Duodenal mucosa (tissue), 2 donors: ENCODE measurements around the gene KMT2B.

ENCODE experiments used
- H3K27ac ChIP-seq: one replicate; pipeline ENCODE4 v1.7.0; 2013; ENCODE audit warnings: low read depth, low read length
- H3K27me3 ChIP-seq, 2 donors: one replicate each; pipeline ENCODE4 v1.7.0; 2013; ENCODE audit warnings: low read length in 2 of 2, control low read depth in 1 of 2; ENCODE audit not compliant: insufficient read depth in 2 of 2, control insufficient read depth in 1 of 2
- H3K36me3 ChIP-seq, 2 donors: one replicate each; pipeline ENCODE4 v1.7.0; 2013; ENCODE audit warnings: low read length in 2 of 2, control low read depth in 1 of 2; ENCODE audit not compliant: insufficient read depth in 2 of 2, control insufficient read depth in 1 of 2
- H3K4me1 ChIP-seq, 2 donors: one replicate each; pipeline ENCODE4 v1.7.0; 2013; ENCODE audit warnings: low read length in 2 of 2, control low read depth in 1 of 2; ENCODE audit not compliant: insufficient read depth in 2 of 2, control insufficient read depth in 1 of 2
- H3K4me3 ChIP-seq, 2 donors: one replicate each; pipeline ENCODE4 v1.7.0; 2013; ENCODE audit warnings: low read length in 2 of 2, low read depth in 1 of 2
- H3K9ac ChIP-seq, 2 donors: one replicate each; pipeline ENCODE4 v1.7.0; 2013; ENCODE audit warnings: low read length in 2 of 2, low read depth in 1 of 2
- H3K9me3 ChIP-seq, 2 donors: one replicate each; pipeline ENCODE4 v1.7.0; 2013; ENCODE audit warnings: low read length in 2 of 2, control low read depth in 1 of 2; ENCODE audit not compliant: control insufficient read depth in 1 of 2

KMT2B gene

GRCh38 chr19:35780717-35781116 lies 62.9 kb downstream of the KMT2B start:
- H3K9me3 ChIP-seq: no peaks in the 10 kb centered on the region
- no peak overlapping the region for H3K27ac ChIP-seq
- no peak overlapping the region for H3K9ac ChIP-seq
- H3K36me3 ChIP-seq: peaks cover 0 to 6% of the 10 kb centered on the region in 2 donors
- peaks cover 5% of the 10 kb centered on the region in 2 donors for H3K4me1 ChIP-seq
- no peaks in the 10 kb centered on the region for H3K27me3 ChIP-seq
- H3K4me3 ChIP-seq: no peak overlapping the region

GRCh38 chr19:35781650-35782049 lies 63.8 kb downstream of the KMT2B start:
- no peaks in the 10 kb centered on the region for H3K4me1 ChIP-seq
- peaks cover 0 to 6% of the 10 kb centered on the region in 2 donors for H3K36me3 ChIP-seq
- no peak overlapping the region for H3K9ac ChIP-seq
- no peak overlapping the region for H3K27ac ChIP-seq
- H3K4me3 ChIP-seq: no peak overlapping the region
- H3K9me3 ChIP-seq: no peaks in the 10 kb centered on the region
- H3K27me3 ChIP-seq: no peaks in the 10 kb centered on the region

- no peaks in the 10 kb centered on the region for H3K27me3 ChIP-seq
These were observed 64.8 kb downstream of the KMT2B start for GRCh38 chr19:35782589-35782988.

GRCh38 chr19:35783469-35784434 lies 65.9 kb downstream of the KMT2B start:
- H3K36me3 ChIP-seq: peaks cover 0 to 5% of the 10 kb centered on the region in 2 donors

More at GRCh38 chr19:35782589-35782988, 64.8 kb downstream of the KMT2B start:
- no peak overlapping the region for H3K9ac ChIP-seq
- peaks cover 0 to 6% of the 10 kb centered on the region in 2 donors for H3K36me3 ChIP-seq
- H3K4me3 ChIP-seq: no peak overlapping the region
- no peaks in the 10 kb centered on the region for H3K9me3 ChIP-seq
- H3K27ac ChIP-seq: no peak overlapping the region
- no peaks in the 10 kb centered on the region for H3K4me1 ChIP-seq

GRCh38 chr19:35784503-35785338 lies 66.9 kb downstream of the KMT2B start:
- Histone ChIP-seq H3K4me3 (no peak overlapping the region), H3K27ac (no peak overlapping the region), H3K9ac (no peak overlapping the region), H3K27me3 (no peaks in the 10 kb centered on the region), H3K4me1 (no peaks in the 10 kb centered on the region), H3K36me3 (peaks cover 0 to 3% of the 10 kb centered on the region in 2 donors), H3K9me3 (no peaks in the 10 kb centered on the region)

More at GRCh38 chr19:35783469-35784434, 65.9 kb downstream of the KMT2B start:
- Histone ChIP-seq H3K4me1 (no peaks in the 10 kb centered on the region), H3K27ac (no peak overlapping the region), H3K9me3 (no peaks in the 10 kb centered on the region), H3K9ac (no peak overlapping the region), H3K4me3 (no peak overlapping the region), H3K27me3 (no peaks in the 10 kb centered on the region)

- no peak overlapping the region for H3K4me3 ChIP-seq
- no peaks in the 10 kb centered on the region for H3K9me3 ChIP-seq
- H3K4me1 ChIP-seq: no peaks in the 10 kb centered on the region
- H3K36me3 ChIP-seq: no peaks in the 10 kb centered on the region
- no peak overlapping the region for H3K9ac ChIP-seq
- no peaks in the 10 kb centered on the region for H3K27me3 ChIP-seq
- H3K27ac ChIP-seq: no peak overlapping the region
These were observed 67.5 kb downstream of the KMT2B start for GRCh38 chr19:35785339-35785627.

GRCh38 chr19:35786299-35787160 lies 68.7 kb downstream of the KMT2B start:
- Histone ChIP-seq H3K27ac (no peak overlapping the region), H3K4me1 (no peaks in the 10 kb centered on the region), H3K36me3 (no peaks in the 10 kb centered on the region), H3K9ac (no peak overlapping the region), H3K9me3 (no peaks in the 10 kb centered on the region), H3K4me3 (no peak overlapping the region), H3K27me3 (no peaks in the 10 kb centered on the region)

GRCh38 chr19:35787227-35787799 lies 69.5 kb downstream of the KMT2B start:
- no peak overlapping the region for H3K4me3 ChIP-seq

More at GRCh38 chr19:35787227-35787799, 69.5 kb downstream of the KMT2B start:
- Histone ChIP-seq H3K9me3 (no peaks in the 10 kb centered on the region), H3K27ac (no peak overlapping the region), H3K4me1 (no peaks in the 10 kb centered on the region), H3K27me3 (no peaks in the 10 kb centered on the region), H3K9ac (no peak overlapping the region), H3K36me3 (no peaks in the 10 kb centered on the region)
